GM23338 (cell line): ENCODE data around the gene ZBTB5. TPM values are rescaled to one million over a fixed set of nuclear protein-coding genes. Genes with fewer than 3 reads are reported as not detected.
"Not testable (repeated sequence)": the region's sequence is repeated elsewhere in the genome, so short reads cannot be mapped to it uniquely, and the experiment has no call there.

Source experiments
- ATAC-seq: fragments of 200-7000 bp; cut with Tn5 transposase; 3 replicates; pipeline ENCODE4 v1.9.1; 2020
- DNase-seq: peaks from one replicate; pipeline ENCODE4 v3.0.0-alpha.2; 2015; ENCODE audit warnings: low spot score
- H2AFZ ChIP-seq: fragments of 200-600 bp; sonication (generic); 2 replicates; pipeline ENCODE4 v1.8.0; 2016; ENCODE audit warnings: antibody characterized with exemption, mild to moderate bottlenecking, moderate library complexity
- H3F3A ChIP-seq: fragments of 200-600 bp; sonication (generic); replicated peaks from 2 replicates; pipeline ENCODE4 v1.8.0; 2017; ENCODE audit warnings: antibody characterized with exemption, mixed run types, low read depth
- H3K27ac ChIP-seq: fragments of 200-600 bp; sonication (generic); 2 replicates; pipeline ENCODE4 v1.6.1; 2016; ENCODE audit warnings: low read depth
- H3K27me3 ChIP-seq: fragments of 200-600 bp; sonication (generic); 2 replicates; pipeline ENCODE4 v1.8.0; 2016; ENCODE audit warnings: mild to moderate bottlenecking, mixed run types, moderate library complexity; ENCODE audit not compliant: insufficient read depth
- H3K36me3 ChIP-seq: fragments of 200-600 bp; sonication (generic); 2 replicates; pipeline ENCODE4 v1.8.0; 2016; ENCODE audit warnings: mild to moderate bottlenecking; ENCODE audit not compliant: insufficient read depth
- H3K4me1 ChIP-seq: fragments of 200-600 bp; sonication (generic); 2 replicates; pipeline ENCODE4 v1.8.0; 2016; ENCODE audit warnings: mild to moderate bottlenecking, moderate library complexity; ENCODE audit not compliant: insufficient read depth
- H3K4me2 ChIP-seq: fragments of 200-600 bp; sonication (generic); 2 replicates; pipeline ENCODE4 v1.7.1; 2017; ENCODE audit warnings: mixed run types
- H3K4me3 ChIP-seq: fragments of 200-600 bp; sonication (generic); 2 replicates; pipeline ENCODE4 v1.6.1; 2016; ENCODE audit warnings: mixed run types
- H3K79me2 ChIP-seq: fragments of 200-600 bp; sonication (generic); replicated peaks from 2 replicates; pipeline ENCODE4 v1.8.0; 2017; ENCODE audit warnings: mild to moderate bottlenecking; ENCODE audit not compliant: insufficient read depth
- H3K9me2 ChIP-seq: fragments of 200-600 bp; sonication (generic); 2 replicates; pipeline ENCODE4 v1.8.0; 2017; ENCODE audit not compliant: insufficient read depth
- H4K20me1 ChIP-seq: fragments of 200-600 bp; sonication (generic); replicated peaks from 2 replicates; pipeline ENCODE4 v1.8.0; 2017; ENCODE audit warnings: mild to moderate bottlenecking; ENCODE audit not compliant: insufficient read depth
- H3K27ac Mint-ChIP-seq: 2 replicates; pipeline ENCODE4 v1.8.0; 2020; ENCODE audit warnings: inconsistent platforms, mild to moderate bottlenecking, moderate library complexity, mixed read lengths
- H3K27me3 Mint-ChIP-seq: 3 replicates; pipeline ENCODE4 v1.8.0; 2022; ENCODE audit warnings: low read depth, mild to moderate bottlenecking, moderate library complexity, mixed read lengths, inconsistent platforms; ENCODE audit not compliant: insufficient read depth, poor library complexity
- H3K36me3 Mint-ChIP-seq: 3 replicates; pipeline ENCODE4 v1.8.0; 2021; ENCODE audit warnings: low read depth, mild to moderate bottlenecking, inconsistent platforms, moderate library complexity, mixed read lengths
- H3K4me1 Mint-ChIP-seq: 3 replicates; pipeline ENCODE4 v1.8.0; 2020; ENCODE audit warnings: mild to moderate bottlenecking, inconsistent platforms, mixed read lengths
- H3K4me3 Mint-ChIP-seq: 3 replicates; pipeline ENCODE4 v1.8.0; 2021; ENCODE audit warnings: moderate library complexity, mild to moderate bottlenecking, inconsistent platforms, mixed read lengths
- H3K9me3 Mint-ChIP-seq: 3 replicates; pipeline ENCODE4 v1.8.0; 2020; ENCODE audit warnings: moderate library complexity, mild to moderate bottlenecking, inconsistent platforms, mixed read lengths
- EZH2 ChIP-seq: fragments of 200-600 bp; sonication (generic); IDR thresholded peaks from one replicate; pipeline ENCODE4 v1.8.0; 2017; ENCODE audit warnings: antibody characterized with exemption, mild to moderate bottlenecking, low read depth; ENCODE audit not compliant: unreplicated experiment
- JUNB ChIP-seq: IDR thresholded peaks from one replicate; pipeline ENCODE4 v1.6.1; 2016; ENCODE audit warnings: antibody characterized with exemption; ENCODE audit not compliant: unreplicated experiment
- POLR2AphosphoS5 ChIP-seq: IDR thresholded peaks from 2 replicates; pipeline ENCODE4 v1.6.1; 2016; ENCODE audit warnings: antibody characterized with exemption, low read depth
- ZNF331 ChIP-seq: fragments of 250-450 bp; sonication (Bioruptor Pico); IDR thresholded peaks from 2 replicates; pipeline ENCODE4 v1.5.0; 2020; ENCODE audit warnings: low read depth, mild to moderate bottlenecking, moderate library complexity
- ZNF462 ChIP-seq: fragments of 250-450 bp; sonication (Bioruptor Pico); IDR thresholded peaks from 2 replicates; pipeline ENCODE4 v1.5.0; 2020; ENCODE audit warnings: mild to moderate bottlenecking, moderate library complexity
- polyA plus RNA-seq: library from polyadenylated mRNA; unstranded; fragments of >200 nt; fragmentation: Nextera tagmentation; extraction: Ambion mirVana; gene quantifications from 2 replicates; pipeline ENCODE4 v1.2.1, GENCODE V29; 2016
- total RNA-seq: library from RNA; depleted of rRNA; stranded (reverse); fragments of >200 nt; shearing (Covaris generic); gene quantifications from 2 replicates; pipeline ENCODE4 v1.2.3, GENCODE V29; 2014

Gene ZBTB5
- total and polyA plus RNA-seq, 2 experiments from 2014 or later = 2.8 to 19.5 TPM

- no peak for TF ChIP-seq ZNF462 (CRISPR knock-in tag)
- no peak for TF ChIP-seq JUNB
- TF ChIP-seq POLR2AphosphoS5 = no peak
- TF ChIP-seq EZH2 = no peak
- TF ChIP-seq ZNF331 (CRISPR knock-in tag) = no peak
These were observed 9.2 kb upstream of the ZBTB5 start (continued) for GRCh38 chr9:37474438-37474837.

GRCh38 chr9:37473982-37474381 is 8.7 kb upstream of the ZBTB5 start:
- not testable (repeated sequence) for DNase-seq, H3K4me2 ChIP-seq, H3F3A ChIP-seq, H3K27ac Mint-ChIP-seq, H2AFZ ChIP-seq, H3K79me2 ChIP-seq, H3K36me3 ChIP-seq, H3K4me1 ChIP-seq, H3K4me3 ChIP-seq, H3K9me2 ChIP-seq, H4K20me1 ChIP-seq, H3K27me3 ChIP-seq, H3K27ac ChIP-seq, ATAC-seq, H3K4me3 Mint-ChIP-seq
- Mint-ChIP-seq H3K36me3 (peaks cover 23% of the 10 kb centered on the region; the same call in 2 of the 3 replicates), H3K27me3 (peaks cover 11% of the 10 kb centered on the region), H3K4me1 (peaks cover 21% of the 10 kb centered on the region), H3K9me3 (peaks cover 33% of the 10 kb centered on the region)
